GM23338 (cell line): Measurements from ENCODE around the gene IL4I1.
A peak's percentile ranks its signal among the peaks of the same experiment; 100 is the strongest.

ENCODE experiments used
- CREB1 ChIP-seq: fragments of 250-450 bp; sonication (Bioruptor Pico); IDR thresholded peaks from 2 replicates; pipeline ENCODE4 v1.5.0; 2020; ENCODE audit warnings: low read depth, mild to moderate bottlenecking, moderate library complexity
- EZH2 ChIP-seq: fragments of 200-600 bp; sonication (generic); IDR thresholded peaks from one replicate; pipeline ENCODE4 v1.8.0; 2017; ENCODE audit warnings: antibody characterized with exemption, mild to moderate bottlenecking, low read depth; ENCODE audit not compliant: unreplicated experiment
- EZH2phosphoT487 ChIP-seq: fragments of 200-600 bp; sonication (generic); IDR thresholded peaks from one replicate; pipeline ENCODE4 v1.8.1; 2018; ENCODE audit warnings: antibody characterized with exemption; ENCODE audit not compliant: unreplicated experiment
- JUNB ChIP-seq: IDR thresholded peaks from one replicate; pipeline ENCODE4 v1.6.1; 2016; ENCODE audit warnings: antibody characterized with exemption; ENCODE audit not compliant: unreplicated experiment
- POLR2AphosphoS5 ChIP-seq: IDR thresholded peaks from 2 replicates; pipeline ENCODE4 v1.6.1; 2016; ENCODE audit warnings: antibody characterized with exemption, low read depth
- STAT1 ChIP-seq: IDR thresholded peaks from one replicate; pipeline ENCODE4 v1.6.1; 2016; ENCODE audit warnings: antibody characterized with exemption; ENCODE audit not compliant: unreplicated experiment
- ZNF331 ChIP-seq: fragments of 250-450 bp; sonication (Bioruptor Pico); IDR thresholded peaks from 2 replicates; pipeline ENCODE4 v1.5.0; 2020; ENCODE audit warnings: low read depth, mild to moderate bottlenecking, moderate library complexity
- TF ChIP-seq, protein P1 (sequence below), 2 experiments: fragments of 200-600 bp in 1 of 2; sonication (generic) in 1 of 2; conservative IDR thresholded peaks; 2 replicates each; pipeline versions ENCODE4 v1.5.1 to v1.6.1; 2016 to 2017; ENCODE audit warnings: antibody characterized with exemption in 2 of 2, low read depth in 2 of 2, mild to moderate bottlenecking in 2 of 2, moderate library complexity in 1 of 2
- TF ChIP-seq, protein P2 (sequence below): IDR thresholded peaks from one replicate; pipeline ENCODE4 v1.6.1; 2018; ENCODE audit warnings: antibody characterized with exemption; ENCODE audit not compliant: unreplicated experiment
- TF ChIP-seq, protein P3 (sequence below): IDR thresholded peaks from 2 replicates; pipeline ENCODE4 v1.6.1; 2016; ENCODE audit warnings: antibody characterized with exemption

DNA sequence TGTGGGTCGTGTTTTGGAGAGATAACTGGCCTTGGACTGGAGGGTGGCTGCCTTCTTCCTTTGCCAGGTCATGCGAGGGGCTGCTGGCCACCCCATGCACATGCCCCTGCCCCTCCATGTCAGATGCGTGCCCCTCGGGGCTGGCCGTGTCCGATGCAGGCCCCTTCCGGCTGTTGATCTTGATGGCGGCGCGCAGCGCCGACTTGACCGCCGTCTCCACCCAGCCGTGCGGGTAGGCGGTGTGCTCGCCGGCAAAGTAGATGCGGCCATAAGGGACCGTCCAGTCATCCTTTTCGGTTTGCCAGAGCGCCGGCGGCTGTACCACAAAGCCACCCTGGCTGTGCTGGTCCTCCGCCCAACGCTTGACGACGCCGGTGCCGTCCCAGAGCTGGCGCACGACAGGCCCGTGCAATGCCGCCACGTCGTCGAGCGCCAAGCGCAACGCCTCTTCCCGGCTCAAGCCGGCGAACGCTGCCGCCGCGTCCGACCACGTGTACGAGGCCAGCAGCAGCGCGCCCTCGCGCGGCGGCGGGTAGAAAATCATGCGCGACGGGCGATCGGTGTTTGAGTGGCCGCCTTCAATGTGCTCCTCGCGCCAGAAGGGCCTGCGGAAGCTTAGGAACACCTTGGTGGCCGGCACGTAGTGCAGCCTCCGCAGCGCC is 6.9 kb downstream of the IL4I1 start:
- TF ChIP-seq, protein P1, sequence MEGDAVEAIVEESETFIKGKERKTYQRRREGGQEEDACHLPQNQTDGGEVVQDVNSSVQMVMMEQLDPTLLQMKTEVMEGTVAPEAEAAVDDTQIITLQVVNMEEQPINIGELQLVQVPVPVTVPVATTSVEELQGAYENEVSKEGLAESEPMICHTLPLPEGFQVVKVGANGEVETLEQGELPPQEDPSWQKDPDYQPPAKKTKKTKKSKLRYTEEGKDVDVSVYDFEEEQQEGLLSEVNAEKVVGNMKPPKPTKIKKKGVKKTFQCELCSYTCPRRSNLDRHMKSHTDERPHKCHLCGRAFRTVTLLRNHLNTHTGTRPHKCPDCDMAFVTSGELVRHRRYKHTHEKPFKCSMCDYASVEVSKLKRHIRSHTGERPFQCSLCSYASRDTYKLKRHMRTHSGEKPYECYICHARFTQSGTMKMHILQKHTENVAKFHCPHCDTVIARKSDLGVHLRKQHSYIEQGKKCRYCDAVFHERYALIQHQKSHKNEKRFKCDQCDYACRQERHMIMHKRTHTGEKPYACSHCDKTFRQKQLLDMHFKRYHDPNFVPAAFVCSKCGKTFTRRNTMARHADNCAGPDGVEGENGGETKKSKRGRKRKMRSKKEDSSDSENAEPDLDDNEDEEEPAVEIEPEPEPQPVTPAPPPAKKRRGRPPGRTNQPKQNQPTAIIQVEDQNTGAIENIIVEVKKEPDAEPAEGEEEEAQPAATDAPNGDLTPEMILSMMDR (conservative IDR thresholded peaks at IDR 0.05; ENCODE audit: low read depth in 2 of 2): peak; percentile 61 to 85
- peak; percentile 39; the same call in 1 of the 2 replicates for TF ChIP-seq POLR2AphosphoS5
- TF ChIP-seq ZNF331: no peak
- TF ChIP-seq CREB1: peak; percentile 72
- no peak for TF ChIP-seq EZH2
- TF ChIP-seq, protein P2, sequence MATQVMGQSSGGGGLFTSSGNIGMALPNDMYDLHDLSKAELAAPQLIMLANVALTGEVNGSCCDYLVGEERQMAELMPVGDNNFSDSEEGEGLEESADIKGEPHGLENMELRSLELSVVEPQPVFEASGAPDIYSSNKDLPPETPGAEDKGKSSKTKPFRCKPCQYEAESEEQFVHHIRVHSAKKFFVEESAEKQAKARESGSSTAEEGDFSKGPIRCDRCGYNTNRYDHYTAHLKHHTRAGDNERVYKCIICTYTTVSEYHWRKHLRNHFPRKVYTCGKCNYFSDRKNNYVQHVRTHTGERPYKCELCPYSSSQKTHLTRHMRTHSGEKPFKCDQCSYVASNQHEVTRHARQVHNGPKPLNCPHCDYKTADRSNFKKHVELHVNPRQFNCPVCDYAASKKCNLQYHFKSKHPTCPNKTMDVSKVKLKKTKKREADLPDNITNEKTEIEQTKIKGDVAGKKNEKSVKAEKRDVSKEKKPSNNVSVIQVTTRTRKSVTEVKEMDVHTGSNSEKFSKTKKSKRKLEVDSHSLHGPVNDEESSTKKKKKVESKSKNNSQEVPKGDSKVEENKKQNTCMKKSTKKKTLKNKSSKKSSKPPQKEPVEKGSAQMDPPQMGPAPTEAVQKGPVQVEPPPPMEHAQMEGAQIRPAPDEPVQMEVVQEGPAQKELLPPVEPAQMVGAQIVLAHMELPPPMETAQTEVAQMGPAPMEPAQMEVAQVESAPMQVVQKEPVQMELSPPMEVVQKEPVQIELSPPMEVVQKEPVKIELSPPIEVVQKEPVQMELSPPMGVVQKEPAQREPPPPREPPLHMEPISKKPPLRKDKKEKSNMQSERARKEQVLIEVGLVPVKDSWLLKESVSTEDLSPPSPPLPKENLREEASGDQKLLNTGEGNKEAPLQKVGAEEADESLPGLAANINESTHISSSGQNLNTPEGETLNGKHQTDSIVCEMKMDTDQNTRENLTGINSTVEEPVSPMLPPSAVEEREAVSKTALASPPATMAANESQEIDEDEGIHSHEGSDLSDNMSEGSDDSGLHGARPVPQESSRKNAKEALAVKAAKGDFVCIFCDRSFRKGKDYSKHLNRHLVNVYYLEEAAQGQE: no peak
- no peak for TF ChIP-seq EZH2phosphoT487
- no peak for TF ChIP-seq JUNB
- TF ChIP-seq, protein P3, sequence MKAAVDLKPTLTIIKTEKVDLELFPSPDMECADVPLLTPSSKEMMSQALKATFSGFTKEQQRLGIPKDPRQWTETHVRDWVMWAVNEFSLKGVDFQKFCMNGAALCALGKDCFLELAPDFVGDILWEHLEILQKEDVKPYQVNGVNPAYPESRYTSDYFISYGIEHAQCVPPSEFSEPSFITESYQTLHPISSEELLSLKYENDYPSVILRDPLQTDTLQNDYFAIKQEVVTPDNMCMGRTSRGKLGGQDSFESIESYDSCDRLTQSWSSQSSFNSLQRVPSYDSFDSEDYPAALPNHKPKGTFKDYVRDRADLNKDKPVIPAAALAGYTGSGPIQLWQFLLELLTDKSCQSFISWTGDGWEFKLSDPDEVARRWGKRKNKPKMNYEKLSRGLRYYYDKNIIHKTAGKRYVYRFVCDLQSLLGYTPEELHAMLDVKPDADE: no peak
- TF ChIP-seq STAT1: no peak
